ENCODE results near the gene DHDH.
"Not testable (repeated sequence)": the region's sequence is repeated elsewhere in the genome, so short reads cannot be mapped to it uniquely, and the experiment has no call there.

Gene DHDH

DNA sequence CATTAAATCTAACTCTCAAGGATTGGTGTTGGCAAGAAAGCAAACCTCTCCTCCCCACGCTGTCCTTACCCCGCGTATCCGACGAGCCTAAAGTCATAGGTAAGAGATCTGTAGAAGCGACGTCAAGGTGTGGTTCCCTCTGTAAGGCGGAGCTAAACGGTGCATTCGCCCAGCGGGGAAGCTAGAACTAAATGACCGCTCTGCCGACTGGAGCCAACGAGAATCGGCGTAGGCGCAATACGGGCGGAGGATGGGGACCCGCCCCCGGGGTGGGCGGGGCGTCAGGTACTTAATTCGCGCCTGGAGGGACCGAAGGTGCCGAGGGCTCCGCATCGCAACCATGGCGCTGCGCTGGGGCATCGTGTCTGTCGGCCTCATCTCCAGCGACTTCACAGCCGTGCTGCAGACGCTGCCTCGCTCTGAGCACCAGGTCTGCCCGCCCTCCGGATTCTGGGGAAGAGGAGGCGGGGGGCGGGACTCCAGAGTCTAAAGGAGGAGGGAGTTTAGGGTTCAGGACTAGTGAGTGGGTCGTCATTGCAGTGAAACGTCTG is at the start of gene DHDH:
TSS of gene DHDH (plus strand) at position 318 of the 551 bp plus-strand sequence. CDS start at position 341, 23 bp downstream.
- peak; percentile 94 for DNase-seq

GRCh38 chr19:48883726-48884125 is 49.8 kb upstream of the DHDH start:
- no peak for DNase-seq

DNA sequence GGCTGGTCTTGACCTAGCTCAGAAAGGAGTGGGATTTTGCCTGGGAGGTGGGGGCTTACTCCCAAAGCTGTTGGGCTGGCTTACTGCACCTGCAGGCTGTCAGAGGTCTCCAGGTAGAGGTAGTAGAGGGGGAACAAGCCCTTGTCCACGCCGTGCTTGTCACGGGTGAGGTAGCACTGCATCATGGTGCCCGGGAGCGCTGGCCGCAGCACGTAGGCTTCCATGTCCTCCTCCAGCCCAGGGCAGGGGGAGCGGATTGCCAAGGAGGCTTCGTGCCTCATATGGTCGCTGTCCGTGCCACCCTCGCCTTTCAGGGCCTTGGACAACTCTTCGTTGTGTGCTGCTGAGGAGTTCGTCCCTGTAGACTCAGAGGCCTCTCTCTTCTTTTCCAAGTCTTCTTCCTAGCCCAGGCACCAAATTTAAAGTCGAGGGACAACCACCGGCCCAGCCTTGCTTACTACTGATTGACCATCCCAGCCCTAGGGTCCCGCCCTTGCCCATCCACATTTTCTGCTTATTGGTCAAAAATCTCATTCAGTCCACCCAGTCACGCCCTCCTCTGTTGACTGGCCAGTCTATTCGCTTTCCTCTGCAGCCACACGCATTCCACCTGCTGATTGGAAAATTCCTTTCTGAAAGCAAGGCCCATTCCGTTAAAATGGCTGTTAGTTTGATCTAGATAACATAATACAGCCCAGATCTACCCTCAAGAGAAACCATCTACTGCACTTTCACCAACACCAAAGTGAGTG is 45.5 kb upstream of the DHDH start:
- DNase-seq = no peak

GRCh38 chr19:48889496-48889895 is 44.0 kb upstream of the DHDH start:
- DNase-seq = not testable (repeated sequence)

DNA sequence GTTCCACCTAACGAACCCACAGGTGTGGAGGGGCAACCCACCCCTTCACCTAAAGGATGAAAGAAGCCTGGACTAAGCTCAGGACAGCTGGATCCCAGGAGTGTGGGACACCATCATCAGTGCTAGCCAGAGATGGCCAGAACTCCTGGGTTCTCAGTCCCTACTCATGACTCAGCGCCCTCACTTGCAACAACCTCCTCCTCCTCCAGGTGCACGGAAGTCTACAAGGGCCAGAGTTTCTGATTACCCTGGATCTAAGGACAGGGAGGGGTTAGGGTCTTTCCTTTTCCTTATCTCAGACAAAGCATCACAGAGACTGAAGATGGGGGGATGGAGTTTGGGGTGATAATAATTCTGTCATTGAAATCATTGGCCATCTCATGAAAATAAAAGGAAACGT is 42.9 kb upstream of the DHDH start:
- no peak for DNase-seq

GRCh38 chr19:48895226-48895625 is 38.3 kb upstream of the DHDH start:
- no peak for DNase-seq

DNA sequence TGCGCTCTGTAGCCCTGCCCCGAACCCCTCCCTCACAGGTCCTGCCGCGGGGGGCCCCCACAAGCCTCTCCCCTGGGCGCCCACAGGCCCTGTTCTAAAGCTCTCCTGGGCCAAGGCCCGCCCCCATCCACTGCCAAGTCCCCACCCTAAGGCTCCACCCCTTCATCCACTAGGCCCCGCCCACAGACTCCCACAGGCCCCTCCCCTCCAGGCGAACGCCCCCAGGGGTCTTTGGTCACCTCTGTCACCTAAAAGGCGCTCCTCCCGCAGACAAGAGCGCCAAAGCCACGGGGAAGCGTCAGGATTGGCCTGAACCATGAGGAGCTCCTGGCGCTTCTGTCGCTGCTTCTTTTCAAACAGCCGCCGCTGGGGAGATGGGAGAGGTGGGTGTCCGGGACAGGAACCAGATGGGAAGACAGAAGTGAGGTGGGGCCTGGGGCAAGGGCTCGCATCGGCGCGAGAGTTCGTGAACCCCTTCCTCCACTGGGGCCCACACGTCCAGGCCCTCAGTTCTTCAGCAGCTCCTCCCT is 37.2 kb upstream of the DHDH start:
- DNase-seq = peak; percentile 75

GRCh38 chr19:48897181-48897580 is 36.3 kb upstream of the DHDH start:
- no peak for DNase-seq

GRCh38 chr19:48899386-48899749 is 34.1 kb upstream of the DHDH start:
- not testable (repeated sequence) for DNase-seq

GRCh38 chr19:48899781-48900476 is 33.6 kb upstream of the DHDH start, which contains the start of gene NUCB1:
NUCB1 (plus strand) TSS chr19:48900312; CDS start chr19:48900797, 485 bp downstream.
- DNase-seq = peak; percentile 100

DNA sequence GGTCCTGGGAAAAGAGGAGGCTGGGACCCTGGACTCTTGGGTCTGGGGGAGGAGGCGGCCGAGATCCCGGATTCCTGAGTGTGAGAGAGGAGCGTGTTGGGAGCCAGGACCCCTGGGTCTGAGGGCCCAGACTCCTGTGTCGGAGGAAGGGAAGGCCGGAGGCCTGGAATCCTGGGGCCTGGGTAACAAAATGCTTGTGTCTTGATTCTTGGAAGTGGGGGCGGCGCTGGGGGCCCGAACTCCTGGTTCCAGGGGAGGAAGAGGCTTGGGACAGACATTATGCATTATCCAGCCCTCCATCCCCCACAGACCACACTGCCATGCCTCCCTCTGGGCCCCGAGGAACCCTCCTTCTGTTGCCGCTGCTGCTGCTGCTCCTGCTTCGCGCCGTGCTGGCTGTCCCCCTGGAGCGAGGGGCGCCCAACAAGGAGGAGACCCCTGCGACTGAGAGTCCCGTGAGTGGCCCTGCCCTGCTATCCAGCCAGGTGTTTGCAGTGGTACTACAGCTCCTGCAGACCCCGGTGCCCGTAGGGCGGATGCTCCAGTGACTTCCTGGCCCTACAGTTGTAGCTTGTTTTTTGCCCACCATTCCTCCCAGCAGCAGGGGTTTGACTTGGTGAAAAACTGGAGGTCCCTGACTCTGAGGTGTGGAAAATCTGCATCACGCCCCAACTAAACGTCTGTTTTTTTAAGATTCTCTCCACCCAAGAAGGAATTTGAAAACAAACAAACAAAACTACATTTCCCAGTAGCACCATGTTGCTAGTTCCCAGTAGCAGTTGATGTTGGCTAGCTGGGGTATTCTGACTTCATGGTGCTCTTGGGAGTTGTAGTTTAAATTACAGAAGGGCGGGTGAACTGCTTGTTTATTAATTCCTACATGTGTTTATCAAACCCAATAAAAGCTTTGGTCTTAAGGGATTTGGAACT is 32.8 kb upstream of the DHDH start:
- no peak for DNase-seq

- DNase-seq = not testable (repeated sequence)
Measured at GRCh38 chr19:48902291-48902690, 31.2 kb upstream of the DHDH start.

- not testable (repeated sequence) for DNase-seq
Measured at GRCh38 chr19:48903788-48904187, 29.7 kb upstream of the DHDH start.

GRCh38 chr19:48905664-48906063 is 27.8 kb upstream of the DHDH start:
- no peak for DNase-seq

GRCh38 chr19:48906324-48906723 is 27.2 kb upstream of the DHDH start:
- no peak for DNase-seq

- no peak for DNase-seq
Measured at GRCh38 chr19:48907671-48908070, 25.8 kb upstream of the DHDH start.

DNA sequence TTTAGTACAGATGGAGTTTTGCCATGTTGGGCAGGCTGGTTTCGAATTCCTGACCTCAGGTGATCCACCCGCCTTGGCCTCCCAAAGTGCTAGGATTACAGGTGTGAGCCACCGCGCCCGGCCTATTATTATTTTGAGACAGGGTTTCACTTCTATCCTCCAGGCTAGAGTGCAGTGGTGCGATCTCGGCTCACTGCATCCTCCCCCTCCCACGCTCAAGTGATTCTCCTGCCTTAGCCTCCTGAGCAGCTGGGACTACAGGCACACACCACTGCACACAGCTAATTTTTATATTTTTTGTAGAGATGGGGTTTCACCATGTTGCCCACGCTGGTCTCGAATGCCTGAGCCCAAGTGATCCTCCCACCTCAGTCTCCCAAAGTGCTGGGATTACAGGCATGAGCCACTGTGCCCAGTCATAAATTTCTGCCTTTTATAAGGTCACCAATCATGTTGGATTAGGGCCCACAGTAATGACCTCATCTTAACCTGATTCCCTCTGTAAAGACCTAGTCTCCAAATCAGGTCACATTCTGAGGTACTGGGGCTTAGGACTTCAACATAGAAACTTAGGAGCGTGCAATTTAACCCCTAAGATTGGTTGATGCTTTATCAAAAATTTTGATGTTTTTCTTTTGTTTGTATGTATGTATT is 23.9 kb upstream of the DHDH start:
- DNase-seq = not testable (repeated sequence)

GRCh38 chr19:48910803-48911202 is 22.7 kb upstream of the DHDH start:
- no peak for DNase-seq

- DNase-seq = no peak
Measured at GRCh38 chr19:48913114-48913889, 20.2 kb upstream of the DHDH start.

GRCh38 chr19:48914181-48914580 is 19.3 kb upstream of the DHDH start:
- no peak for DNase-seq

GRCh38 chr19:48915757-48916156 is 17.7 kb upstream of the DHDH start:
- no peak for DNase-seq
